ENCODE measurements around the gene NEURL2.
"Not testable (repeated sequence)": the region's sequence is repeated elsewhere in the genome, so short reads cannot be mapped to it uniquely, and the experiment has no call there.

- not testable (repeated sequence) for TF ChIP-seq CTCF (conservative IDR thresholded peaks at IDR 0.05; ENCODE audit: low read depth, low read length); EZH2 (IDR thresholded peaks at IDR 0.05; ENCODE audit: borderline replicate concordance, low read depth, low read length, poor library complexity, severe bottlenecking)
Observed at GRCh38 chr20:45901332-45901731, 10.3 kb upstream of the NEURL2 start.

Data from A673 (cell line).